GM19239 (cell line): ENCODE results near the gene PTPRD.

Source experiments
- DNase-seq: peaks from one replicate; pipeline ENCODE4 v3.0.0; 2011; ENCODE audit warnings: low spot score; ENCODE audit not compliant: insufficient read length
- FAIRE-seq: peaks from 2 replicates; lab custom pipeline; 2011; peaks lifted over from hg19 to GRCh38; lab: Jason Lieb, UNC

The PTPRD gene

DNA sequence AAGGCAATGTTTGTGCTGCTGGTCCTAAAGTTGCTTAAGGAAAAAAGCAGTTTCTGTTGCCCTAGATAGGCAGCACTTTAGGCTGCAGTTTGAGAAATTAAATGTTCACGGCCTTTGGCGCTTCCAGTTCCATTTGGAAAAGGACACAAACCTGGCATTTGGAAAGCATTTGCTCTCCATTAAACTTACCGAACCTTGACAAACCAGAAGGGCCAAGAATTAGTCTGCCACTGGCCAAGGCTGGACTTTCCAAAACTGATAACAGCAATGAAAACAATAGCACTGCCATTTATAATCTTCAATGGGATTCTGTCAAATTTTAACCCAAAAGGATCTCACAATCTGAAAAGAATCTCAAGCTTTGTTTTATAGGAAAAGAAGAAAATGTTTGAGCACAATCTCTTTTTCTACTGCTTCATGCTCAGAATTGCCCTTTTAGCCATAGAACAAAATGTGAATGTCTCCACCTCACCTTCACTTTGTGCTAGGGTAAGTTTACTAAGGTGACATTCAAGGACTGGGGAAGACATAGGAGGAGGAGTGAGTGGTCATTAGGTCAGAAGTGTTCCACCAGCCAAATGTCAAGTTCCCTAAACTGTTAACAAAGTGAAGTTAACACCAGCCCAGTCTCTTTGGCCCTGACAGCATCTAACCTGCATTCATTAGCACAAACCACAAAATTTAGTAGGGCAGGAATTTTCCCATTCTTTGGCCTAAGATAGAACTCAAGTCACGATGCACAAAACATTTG, 2229.8 kb downstream of the PTPRD start:
- no peak for FAIRE-seq
- no peak for DNase-seq

DNA sequence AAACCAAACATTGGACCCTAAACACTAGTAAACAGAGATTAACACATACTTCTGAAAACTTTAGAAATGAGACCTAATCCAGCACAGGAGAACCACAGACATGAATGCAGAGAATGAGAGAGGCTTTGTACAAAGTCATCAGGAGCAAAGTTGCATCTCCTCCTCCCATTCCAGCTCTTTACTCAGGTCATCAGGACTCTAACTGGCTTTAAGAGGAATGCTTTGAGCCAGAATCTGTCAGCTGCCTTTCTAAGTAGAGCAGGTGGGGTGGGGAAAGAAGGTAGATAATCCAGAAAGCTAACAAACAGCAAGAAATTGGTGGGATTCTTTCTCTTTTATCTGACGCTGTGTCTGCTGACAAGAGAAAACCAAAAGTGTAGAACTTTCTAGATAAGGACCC, 2230.5 kb downstream of the PTPRD start:
- DNase-seq: no peak
- no peak for FAIRE-seq

DNA sequence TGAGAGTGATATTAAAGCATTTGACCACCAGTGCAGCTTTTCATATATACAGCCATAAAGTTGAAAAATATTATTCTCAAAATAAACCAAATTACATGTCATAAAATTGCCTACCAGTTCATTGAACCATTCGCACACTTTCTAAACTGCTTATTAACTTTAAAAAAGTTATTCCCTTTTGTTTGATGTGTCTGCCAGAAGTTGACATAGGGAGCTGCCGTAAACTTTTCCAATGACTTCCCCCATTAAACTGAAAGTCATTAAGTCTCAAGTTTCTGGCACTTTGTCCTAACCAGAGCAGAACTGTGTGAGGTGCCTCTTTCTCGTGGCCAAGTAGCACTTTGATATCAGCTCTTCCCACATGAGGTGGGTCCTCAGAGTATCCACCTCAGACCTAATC, 2231.2 kb downstream of the PTPRD start:
- DNase-seq (no peak), FAIRE-seq (no peak)

DNA sequence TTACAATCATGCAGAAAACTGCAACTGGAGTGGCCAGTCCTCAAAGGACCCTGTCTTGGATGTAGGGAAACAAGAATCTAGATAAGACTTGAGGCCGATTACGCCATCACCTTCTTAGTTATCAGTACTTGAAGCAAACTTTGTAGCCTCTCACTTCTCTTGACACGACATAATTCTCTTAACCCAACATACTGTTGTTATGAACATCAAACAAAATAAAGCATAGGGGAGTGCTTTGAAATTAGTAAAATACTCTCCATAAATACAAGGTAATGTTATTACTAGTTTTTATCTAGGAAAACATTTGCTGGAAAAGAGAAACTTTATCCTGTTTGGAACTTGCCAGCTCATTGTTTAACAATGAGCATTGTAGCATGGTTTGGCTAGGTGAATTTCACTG, 2238.3 kb downstream of the PTPRD start:
- FAIRE-seq (no peak), DNase-seq (no peak)

DNA sequence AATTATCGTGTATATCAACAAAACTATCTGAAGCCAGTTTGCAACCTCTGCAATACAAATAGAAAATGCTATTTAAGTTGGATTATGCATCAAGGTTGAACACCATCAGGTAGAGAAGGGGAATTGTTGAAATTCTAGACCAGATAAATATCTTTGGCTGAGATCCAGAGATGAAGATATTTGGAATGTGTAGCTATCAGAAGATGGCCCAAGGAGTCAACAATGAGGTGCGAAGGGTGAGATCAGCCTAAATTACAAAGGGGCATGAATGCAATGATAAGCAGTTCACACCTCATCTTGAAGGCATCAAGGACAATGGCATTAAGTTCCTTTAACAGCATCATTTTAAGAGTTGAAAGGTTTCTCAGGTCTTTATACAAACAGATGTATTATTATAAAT, 2241.1 kb downstream of the PTPRD start:
- DNase-seq (no peak), FAIRE-seq (no peak)

DNA sequence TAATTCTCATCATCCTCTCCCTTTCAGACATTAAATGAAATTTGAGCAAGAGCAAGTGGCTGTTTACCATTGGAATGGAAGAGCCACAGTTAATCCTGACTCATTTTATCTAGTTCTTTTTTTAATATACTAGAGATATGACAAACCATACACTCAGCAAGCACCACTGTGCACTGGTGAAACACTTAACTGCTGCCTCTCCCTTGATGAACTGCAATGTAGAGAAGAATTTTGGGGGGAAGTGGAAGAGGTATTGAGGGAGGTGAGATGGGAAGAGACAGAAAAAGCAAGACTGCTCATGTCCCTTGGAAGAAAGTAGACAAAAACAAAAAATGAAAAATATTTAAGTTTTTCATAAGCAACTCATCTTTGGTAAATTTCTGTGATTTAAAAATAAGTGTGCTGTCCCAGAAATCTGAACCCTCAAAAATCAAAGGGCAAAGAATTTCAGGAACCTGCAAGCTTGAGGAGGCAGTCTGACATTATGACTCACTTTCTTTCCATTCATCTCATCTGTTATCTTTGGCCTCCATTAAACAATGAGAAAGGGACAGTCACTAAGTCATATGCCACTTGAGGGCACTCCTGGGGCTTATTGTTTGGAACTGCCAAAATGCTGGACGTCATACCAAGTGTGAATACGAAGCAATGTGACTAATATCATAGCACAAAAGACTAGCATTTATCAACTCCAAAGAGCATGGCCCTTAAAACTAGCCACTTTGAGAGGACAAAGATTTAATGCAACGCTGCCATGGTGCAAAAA, 2246.5 kb downstream of the PTPRD start:
- DNase-seq (no peak), FAIRE-seq (no peak)

DNA sequence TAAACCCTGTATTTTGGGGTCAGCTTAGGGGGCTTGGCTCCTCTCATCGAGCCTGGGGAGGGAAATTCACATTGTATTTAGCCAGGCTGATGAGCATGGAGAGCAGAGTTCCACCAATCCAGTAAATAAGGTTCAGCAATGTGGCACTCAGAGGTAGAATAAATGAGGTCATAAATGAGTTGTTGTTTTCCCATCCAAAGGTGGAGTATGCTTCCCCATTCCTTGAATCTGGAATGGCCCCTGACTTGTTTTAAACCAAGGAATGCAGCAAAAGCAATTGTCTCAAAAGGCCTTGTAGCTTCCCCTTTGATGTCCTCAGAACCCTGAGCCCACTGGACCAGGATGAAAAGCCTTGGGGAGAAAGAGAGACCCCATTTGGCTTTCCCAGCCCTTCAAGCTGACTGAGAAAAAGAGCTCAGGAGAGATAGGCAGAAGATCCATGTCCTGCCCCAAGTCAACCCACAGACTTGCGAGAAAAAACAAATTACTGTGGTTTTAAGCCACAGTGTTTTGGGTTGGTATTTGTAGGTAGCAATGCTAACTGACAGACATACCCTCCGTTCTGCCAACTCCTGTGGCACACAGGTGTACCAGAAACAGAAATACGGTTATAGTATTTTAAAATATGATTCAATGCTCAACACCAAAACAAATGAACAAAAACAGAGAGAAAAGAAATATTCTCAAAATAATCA, 2247.2 kb downstream of the PTPRD start:
- no peak for FAIRE-seq
- DNase-seq: no peak

DNA sequence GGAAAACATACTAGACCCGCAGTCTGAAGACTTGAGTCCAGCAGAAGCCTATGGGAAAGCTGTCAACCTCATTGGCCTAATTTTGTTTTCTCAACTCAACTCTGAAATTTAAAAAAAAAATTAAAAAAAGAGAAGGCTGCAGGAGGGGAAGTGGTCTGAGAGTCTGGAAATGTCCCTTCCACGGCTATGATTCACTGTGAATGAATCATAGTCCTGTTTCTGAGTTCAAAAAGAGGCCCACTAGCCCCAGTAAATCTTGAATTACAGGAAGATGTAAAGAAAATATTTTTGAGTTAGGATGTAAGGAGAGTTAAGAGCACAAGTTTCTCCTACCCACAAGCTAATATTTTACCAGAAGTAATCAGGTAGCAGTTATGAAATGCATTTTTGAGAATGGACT, 2247.8 kb downstream of the PTPRD start:
- FAIRE-seq: no peak
- DNase-seq: no peak

DNA sequence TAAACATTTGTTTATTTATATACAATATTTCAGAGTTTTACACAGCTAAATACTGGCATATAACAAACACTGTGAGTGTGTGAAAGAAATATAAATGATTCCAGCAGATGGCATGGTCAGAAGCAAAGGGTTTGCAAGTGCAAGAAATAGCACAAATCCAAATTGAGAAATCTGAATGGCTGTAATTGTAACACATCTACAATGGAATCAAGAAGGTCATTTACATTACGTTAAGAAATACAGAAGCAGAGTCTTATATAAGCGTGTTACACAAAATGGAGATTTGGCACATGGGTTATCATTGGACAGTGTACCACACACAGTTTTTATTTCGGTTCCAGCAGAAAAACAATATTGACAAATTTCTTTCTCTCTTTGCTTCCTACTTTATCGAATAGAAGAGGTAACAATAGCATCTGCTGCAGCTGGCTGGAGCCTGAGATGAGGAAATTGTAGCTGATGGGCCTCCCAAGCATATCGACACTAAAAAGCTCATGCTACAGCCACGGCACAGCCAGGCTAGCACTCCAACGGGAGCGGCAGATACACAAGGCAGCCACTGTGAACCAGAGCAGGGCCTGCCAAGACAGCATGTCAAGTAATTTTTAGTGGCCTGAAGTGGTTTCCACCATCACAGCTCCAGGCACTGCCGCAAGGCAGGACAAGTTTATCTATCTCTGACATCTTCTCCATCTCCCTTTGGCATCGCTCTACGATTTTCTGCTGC, 2248.6 kb downstream of the PTPRD start:
- no peak for FAIRE-seq
- DNase-seq: no peak

DNA sequence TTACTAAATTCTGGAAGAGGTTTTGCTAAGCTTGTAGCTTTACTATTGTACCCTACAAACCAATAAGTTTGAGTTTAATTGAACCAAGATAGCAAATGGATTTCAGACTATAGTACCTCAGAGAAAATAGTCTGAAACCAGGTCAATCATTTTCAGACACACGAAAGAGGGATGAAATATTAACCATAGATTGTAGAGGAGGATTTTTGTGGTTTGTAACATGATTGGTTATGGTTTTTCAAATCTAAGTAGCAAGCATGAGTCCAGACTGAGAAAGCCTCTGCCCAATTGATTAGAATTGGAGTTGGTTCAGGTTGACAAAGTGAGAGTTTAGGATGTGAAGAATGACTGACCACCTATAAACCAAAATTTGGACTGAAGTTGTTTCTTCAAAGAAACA, 2250.6 kb downstream of the PTPRD start:
- FAIRE-seq (no peak), DNase-seq (no peak)

DNA sequence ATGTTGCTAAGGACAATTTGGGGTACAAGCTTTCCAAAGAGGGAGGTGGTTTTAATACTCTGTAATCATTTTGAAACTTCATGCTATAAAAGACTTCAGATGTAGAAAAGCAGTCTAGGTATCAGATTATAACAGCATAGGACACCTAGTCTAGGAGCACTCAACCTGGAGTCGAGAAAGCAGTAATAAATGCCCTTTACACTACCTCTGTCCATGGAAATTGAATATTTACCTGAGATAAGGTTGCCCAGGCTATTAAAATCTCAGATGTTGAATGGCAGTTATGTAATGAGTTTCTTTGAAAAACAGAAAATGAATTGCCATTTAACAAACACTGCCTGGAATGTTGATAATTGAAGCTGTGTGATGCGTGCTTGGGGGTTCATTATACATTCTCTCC, 2251.4 kb downstream of the PTPRD start:
- FAIRE-seq (no peak), DNase-seq (no peak)

DNA sequence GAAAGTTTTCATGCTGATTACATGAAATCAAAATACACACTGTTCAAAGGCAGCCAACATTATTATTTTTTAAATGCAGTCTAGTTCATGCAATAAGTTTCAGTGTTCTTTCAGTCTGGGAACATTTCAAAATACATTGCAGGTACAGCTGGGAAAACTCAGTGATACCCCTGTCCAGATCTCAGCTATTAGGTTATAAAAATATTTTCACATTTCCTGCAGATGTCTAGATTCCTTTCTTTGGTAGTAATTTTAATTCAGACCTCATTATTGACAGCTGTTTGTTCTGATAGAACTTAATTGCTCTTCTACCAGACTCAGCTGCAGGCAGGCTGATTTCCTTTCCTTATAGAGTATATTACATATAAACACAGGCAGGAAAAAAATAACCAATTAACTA, 2256.4 kb downstream of the PTPRD start:
- FAIRE-seq (no peak), DNase-seq (no peak)

DNA sequence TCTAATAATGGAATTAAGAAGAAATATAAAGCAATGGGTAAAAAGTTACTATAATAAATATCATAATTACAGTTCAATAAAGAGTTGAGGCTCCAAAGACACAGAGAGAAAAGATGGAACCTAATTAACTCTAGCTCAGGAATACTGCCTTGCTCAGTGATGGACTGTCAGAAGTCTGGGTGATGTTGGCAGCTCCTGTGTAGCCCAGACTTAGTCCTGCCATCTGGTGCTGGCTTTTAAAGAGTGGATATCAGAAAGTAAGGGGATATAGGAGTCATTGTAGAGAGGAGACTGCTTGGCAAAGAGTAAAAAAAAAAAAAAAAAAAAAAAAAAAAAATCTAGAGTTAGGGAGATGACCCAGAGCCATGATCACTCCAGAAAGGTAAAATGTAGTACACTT, 2261.4 kb downstream of the PTPRD start:
- FAIRE-seq: no peak
- no peak for DNase-seq

DNA sequence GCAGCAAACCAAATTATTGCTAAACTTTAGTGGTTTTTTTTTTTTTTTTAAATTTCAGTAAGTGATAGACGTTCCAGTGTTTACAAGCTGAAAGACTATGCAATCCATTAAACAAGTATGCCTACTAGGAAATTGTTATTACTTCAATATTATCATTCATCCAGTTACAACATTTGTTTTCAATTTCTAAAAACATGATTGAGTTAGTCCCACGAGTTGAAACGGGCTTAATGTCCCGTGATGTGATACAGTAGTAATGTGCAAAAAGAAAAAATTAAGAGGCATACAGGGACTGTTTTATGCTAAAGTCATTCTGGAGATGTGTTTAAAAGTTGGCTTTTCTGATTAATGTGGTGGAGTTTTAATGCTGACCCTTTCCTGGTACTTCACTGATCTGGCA, 2262.9 kb downstream of the PTPRD start:
- FAIRE-seq (no peak), DNase-seq (no peak)

DNA sequence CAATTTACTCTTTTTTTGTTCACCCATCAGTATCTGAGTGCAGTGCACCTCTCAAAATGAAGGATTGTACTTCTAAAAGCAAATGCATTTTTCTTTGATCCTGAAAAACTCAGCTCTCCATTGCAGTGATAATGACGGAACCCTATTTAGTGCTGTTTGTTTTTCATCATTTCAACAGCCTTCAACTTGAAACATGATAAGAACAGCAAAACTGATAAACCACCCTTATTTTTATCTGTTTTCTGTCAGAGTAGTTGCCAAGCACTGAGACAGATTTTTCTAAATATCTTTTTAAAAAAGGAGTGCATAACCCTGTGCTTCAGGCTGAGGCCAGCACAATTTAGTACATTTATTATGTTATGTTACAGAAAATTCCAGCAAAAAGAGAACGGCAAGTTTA, 2263.4 kb downstream of the PTPRD start:
- no peak for FAIRE-seq
- no peak for DNase-seq

DNA sequence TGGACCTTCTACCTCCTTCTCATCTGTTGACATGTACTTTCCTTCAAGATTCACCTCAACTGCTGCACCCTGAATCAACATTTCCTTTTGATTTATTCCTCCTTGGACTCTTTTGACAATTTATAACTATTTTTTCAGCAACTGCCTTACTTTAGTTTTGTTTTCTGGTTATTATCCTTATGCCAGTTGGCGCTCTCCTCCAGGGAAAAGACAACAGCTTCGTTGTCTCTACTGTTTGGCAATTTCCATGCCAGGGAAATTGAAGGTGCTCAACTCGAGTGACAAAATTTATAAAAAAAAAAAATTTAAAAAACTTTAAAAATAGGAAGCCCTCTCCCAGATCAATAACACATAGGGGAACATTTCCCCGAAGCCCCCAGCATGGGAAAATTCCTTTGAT, 2264.0 kb downstream of the PTPRD start:
- DNase-seq (no peak), FAIRE-seq (no peak)

DNA sequence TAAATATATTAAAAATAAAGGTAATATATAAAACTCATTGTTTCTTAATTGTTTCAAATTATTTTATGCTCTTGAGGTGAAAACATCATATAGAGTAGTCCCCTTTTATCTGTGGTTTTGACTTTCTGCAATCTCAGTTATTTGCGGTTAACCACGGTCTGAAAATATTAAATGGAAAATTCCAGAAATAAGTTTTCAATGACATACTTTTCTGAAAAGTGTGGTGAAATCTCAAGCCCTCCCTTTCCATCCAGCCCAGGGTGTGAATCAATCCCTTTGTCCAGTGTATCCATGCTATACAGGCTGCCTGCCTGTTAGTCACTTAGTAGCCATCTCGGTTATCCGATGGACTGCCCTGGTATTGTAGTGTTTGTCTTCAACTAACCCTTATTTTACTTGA, 2266.5 kb downstream of the PTPRD start:
- FAIRE-seq: no peak
- DNase-seq: no peak

DNA sequence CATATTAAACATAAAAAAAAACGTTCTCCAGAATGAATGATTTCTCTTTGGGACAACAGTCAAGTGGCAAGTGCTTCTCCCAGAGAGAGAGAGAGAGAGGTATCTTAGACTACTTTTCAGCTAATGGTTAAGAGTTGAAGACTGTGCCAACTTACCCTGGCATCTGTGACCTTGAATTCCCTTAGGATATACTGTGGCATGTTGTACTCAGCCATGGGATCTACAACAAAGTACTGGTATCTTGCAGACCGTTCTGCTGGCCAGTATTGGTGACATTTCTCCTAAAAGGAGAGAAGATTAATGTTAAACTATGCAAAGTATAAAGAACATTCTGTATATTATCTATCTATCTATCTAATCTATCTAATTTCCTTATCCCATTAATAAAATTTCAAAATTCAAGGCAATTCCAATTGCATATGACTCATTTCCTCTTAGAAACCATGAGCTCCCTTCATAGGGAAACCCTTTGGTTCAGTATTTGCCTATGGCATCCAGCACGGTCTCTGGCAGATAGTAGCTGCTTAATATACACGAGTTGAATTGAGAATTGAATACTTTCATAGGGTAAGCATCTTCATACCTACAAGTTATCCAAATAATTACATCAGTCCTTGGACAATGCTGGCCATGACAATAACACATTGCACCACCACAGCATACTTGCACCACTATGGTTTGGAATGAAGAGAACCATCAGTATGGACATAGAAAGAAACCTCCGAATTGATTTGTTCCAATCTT, 2273.9 kb downstream of the PTPRD start:
- DNase-seq: no peak
- no peak for FAIRE-seq

DNA sequence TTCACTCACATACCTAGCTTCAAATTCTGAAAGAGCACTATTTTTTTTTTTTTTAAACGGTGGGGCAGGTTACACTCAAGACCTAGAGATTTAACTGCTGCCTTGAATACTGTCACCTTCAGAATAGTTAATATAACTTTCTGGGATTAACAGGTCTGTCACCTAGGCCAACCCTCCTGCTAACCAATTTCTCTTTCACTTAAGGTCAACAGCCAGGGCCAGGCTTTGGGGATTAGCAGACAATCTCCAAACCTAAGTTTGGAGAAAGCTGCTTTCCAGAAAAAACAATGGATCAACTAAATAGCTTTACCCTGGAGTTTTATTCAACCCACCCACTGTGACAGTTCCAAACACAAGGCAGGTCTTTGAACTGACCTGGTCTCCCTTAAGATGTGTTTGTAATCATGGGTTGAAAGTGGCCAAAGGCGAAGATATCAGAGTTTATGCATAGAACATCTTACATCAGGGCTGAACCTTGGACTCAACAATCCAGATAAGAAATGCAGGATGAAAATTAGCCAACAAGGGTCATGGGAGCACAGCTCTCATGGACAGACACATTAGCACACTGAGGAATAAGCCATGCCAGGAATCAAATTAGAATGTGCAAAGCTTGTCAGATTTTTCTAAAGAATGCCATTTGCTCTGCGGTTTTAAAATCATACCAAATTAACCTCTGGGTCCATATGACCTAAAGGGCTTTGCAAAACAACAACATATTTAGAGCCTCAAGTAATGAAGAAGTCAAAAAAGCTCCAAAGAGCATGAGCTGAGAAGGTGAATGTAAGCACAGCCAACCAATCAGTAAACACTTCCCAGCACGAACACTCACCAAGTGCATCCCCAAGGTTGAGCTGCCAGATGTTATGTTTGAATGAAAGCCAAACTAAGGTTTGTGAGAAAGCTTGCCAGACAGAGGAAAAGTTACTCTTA, 2274.7 kb downstream of the PTPRD start:
- FAIRE-seq: no peak
- DNase-seq: no peak
